ENCODE measurements around the gene NAA20.

The NAA20 gene

GRCh38 chr20:19974630-19975435 is 42.3 kb upstream of the NAA20 start:
- no peaks in the 10 kb centered on the region for H3K9me3 ChIP-seq (ENCODE audit: control insufficient read depth in 2 of 2, low read length in 2 of 2)
- H3K27me3 ChIP-seq (ENCODE audit: control insufficient read depth in 2 of 2, insufficient read depth in 2 of 2, low read length in 2 of 2): no peaks in the 10 kb centered on the region
- peak overlapping the region; percentile 76 to 80 for H3K27ac ChIP-seq (ENCODE audit: low read depth in 2 of 2, low read length in 2 of 2)
- peaks cover 8 to 18% of the 10 kb centered on the region in 2 donors for H3K4me1 ChIP-seq (ENCODE audit: control insufficient read depth in 2 of 2, insufficient read depth in 2 of 2, low read length in 2 of 2)
- peak overlapping the region; percentile 57 to 60 for H3K4me3 ChIP-seq (ENCODE audit: low read length in 2 of 2)
- H3K9ac ChIP-seq (ENCODE audit: low read depth in 1 of 2, low read length in 2 of 2): peak overlapping the region in 1 of 2 donors; percentile 53
- peaks cover 29 to 47% of the 10 kb centered on the region in 2 donors for H3K36me3 ChIP-seq (ENCODE audit: control insufficient read depth in 2 of 2, insufficient read depth in 2 of 2, low read length in 2 of 2)

- no peaks in the 10 kb centered on the region for H3K9me3 ChIP-seq (ENCODE audit: control insufficient read depth in 2 of 2, low read length in 2 of 2)
- peak overlapping the region; percentile 76 to 80 for H3K27ac ChIP-seq (ENCODE audit: low read depth in 2 of 2, low read length in 2 of 2)
- H3K4me3 ChIP-seq (ENCODE audit: low read length in 2 of 2): peak overlapping the region; percentile 57 to 60
- no peaks in the 10 kb centered on the region for H3K27me3 ChIP-seq (ENCODE audit: control insufficient read depth in 2 of 2, insufficient read depth in 2 of 2, low read length in 2 of 2)
- H3K9ac ChIP-seq (ENCODE audit: low read depth in 1 of 2, low read length in 2 of 2): peak overlapping the region in 1 of 2 donors; percentile 53
- peaks cover 8 to 18% of the 10 kb centered on the region in 2 donors for H3K4me1 ChIP-seq (ENCODE audit: control insufficient read depth in 2 of 2, insufficient read depth in 2 of 2, low read length in 2 of 2)
- peaks cover 24 to 43% of the 10 kb centered on the region in 2 donors for H3K36me3 ChIP-seq (ENCODE audit: control insufficient read depth in 2 of 2, insufficient read depth in 2 of 2, low read length in 2 of 2)
Observed at GRCh38 chr20:19975436-19975799, 41.7 kb upstream of the NAA20 start.

- Histone ChIP-seq H3K27me3 (ENCODE audit: control insufficient read depth in 2 of 2, insufficient read depth in 2 of 2, low read length in 2 of 2) (no peaks in the 10 kb centered on the region), H3K9ac (ENCODE audit: low read depth in 1 of 2, low read length in 2 of 2) (peak overlapping the region; percentile 5 to 53), H3K4me3 (ENCODE audit: low read length in 2 of 2) (peak overlapping the region; percentile 57 to 60), H3K4me1 (ENCODE audit: control insufficient read depth in 2 of 2, insufficient read depth in 2 of 2, low read length in 2 of 2) (peaks cover 8 to 18% of the 10 kb centered on the region in 2 donors), H3K27ac (ENCODE audit: low read depth in 2 of 2, low read length in 2 of 2) (peak overlapping the region; percentile 70 to 76), H3K36me3 (ENCODE audit: control insufficient read depth in 2 of 2, insufficient read depth in 2 of 2, low read length in 2 of 2) (peaks cover 26 to 43% of the 10 kb centered on the region in 2 donors), H3K9me3 (ENCODE audit: control insufficient read depth in 2 of 2, low read length in 2 of 2) (no peaks in the 10 kb centered on the region)
Observed at GRCh38 chr20:19975901-19976300, 41.3 kb upstream of the NAA20 start.

- H3K4me3 ChIP-seq (ENCODE audit: low read length in 2 of 2): peak overlapping the region; percentile 43 to 60
- H3K4me1 ChIP-seq (ENCODE audit: control insufficient read depth in 2 of 2, insufficient read depth in 2 of 2, low read length in 2 of 2): peaks cover 8 to 18% of the 10 kb centered on the region in 2 donors
- H3K9ac ChIP-seq (ENCODE audit: low read depth in 1 of 2, low read length in 2 of 2): peak overlapping the region; percentile 32 to 53
- peak overlapping the region; percentile 70 to 76 for H3K27ac ChIP-seq (ENCODE audit: low read depth in 2 of 2, low read length in 2 of 2)
- no peaks in the 10 kb centered on the region for H3K9me3 ChIP-seq (ENCODE audit: control insufficient read depth in 2 of 2, low read length in 2 of 2)
- no peaks in the 10 kb centered on the region for H3K27me3 ChIP-seq (ENCODE audit: control insufficient read depth in 2 of 2, insufficient read depth in 2 of 2, low read length in 2 of 2)
- H3K36me3 ChIP-seq (ENCODE audit: control insufficient read depth in 2 of 2, insufficient read depth in 2 of 2, low read length in 2 of 2): peaks cover 23 to 42% of the 10 kb centered on the region in 2 donors
Observed at GRCh38 chr20:19976595-19977372, 40.4 kb upstream of the NAA20 start.

- peak overlapping the region in 1 of 2 donors; percentile 53 for H3K9ac ChIP-seq (ENCODE audit: low read depth in 1 of 2, low read length in 2 of 2)
- peaks cover 8 to 18% of the 10 kb centered on the region in 2 donors for H3K4me1 ChIP-seq (ENCODE audit: control insufficient read depth in 2 of 2, insufficient read depth in 2 of 2, low read length in 2 of 2)
- H3K27ac ChIP-seq (ENCODE audit: low read depth in 2 of 2, low read length in 2 of 2): peak overlapping the region; percentile 70 to 76
- H3K36me3 ChIP-seq (ENCODE audit: control insufficient read depth in 2 of 2, insufficient read depth in 2 of 2, low read length in 2 of 2): peaks cover 18 to 41% of the 10 kb centered on the region in 2 donors
- H3K4me3 ChIP-seq (ENCODE audit: low read length in 2 of 2): peak overlapping the region; percentile 4 to 12
- H3K27me3 ChIP-seq (ENCODE audit: control insufficient read depth in 2 of 2, insufficient read depth in 2 of 2, low read length in 2 of 2): no peaks in the 10 kb centered on the region
- no peaks in the 10 kb centered on the region for H3K9me3 ChIP-seq (ENCODE audit: control insufficient read depth in 2 of 2, low read length in 2 of 2)
Observed at GRCh38 chr20:19977373-19977770, 39.8 kb upstream of the NAA20 start.

GRCh38 chr20:19978511-19979210 is 38.5 kb upstream of the NAA20 start:
- H3K27ac ChIP-seq (ENCODE audit: low read depth in 2 of 2, low read length in 2 of 2): peak overlapping the region in 1 of 2 donors; percentile 3
- peaks cover 8 to 18% of the 10 kb centered on the region in 2 donors for H3K4me1 ChIP-seq (ENCODE audit: control insufficient read depth in 2 of 2, insufficient read depth in 2 of 2, low read length in 2 of 2)
- H3K9me3 ChIP-seq (ENCODE audit: control insufficient read depth in 2 of 2, low read length in 2 of 2): no peaks in the 10 kb centered on the region
- no peak overlapping the region for H3K4me3 ChIP-seq (ENCODE audit: low read length in 2 of 2)
- H3K36me3 ChIP-seq (ENCODE audit: control insufficient read depth in 2 of 2, insufficient read depth in 2 of 2, low read length in 2 of 2): peaks cover 16 to 37% of the 10 kb centered on the region in 2 donors
- H3K9ac ChIP-seq (ENCODE audit: low read depth in 1 of 2, low read length in 2 of 2): no peak overlapping the region
- no peaks in the 10 kb centered on the region for H3K27me3 ChIP-seq (ENCODE audit: control insufficient read depth in 2 of 2, insufficient read depth in 2 of 2, low read length in 2 of 2)

GRCh38 chr20:19981031-19981451 is 36.1 kb upstream of the NAA20 start:
- no peaks in the 10 kb centered on the region for H3K9me3 ChIP-seq (ENCODE audit: control insufficient read depth in 2 of 2, low read length in 2 of 2)
- no peak overlapping the region for H3K27ac ChIP-seq (ENCODE audit: low read depth in 2 of 2, low read length in 2 of 2)
- H3K36me3 ChIP-seq (ENCODE audit: control insufficient read depth in 2 of 2, insufficient read depth in 2 of 2, low read length in 2 of 2): peaks cover 11 to 25% of the 10 kb centered on the region in 2 donors
- no peaks in the 10 kb centered on the region for H3K27me3 ChIP-seq (ENCODE audit: control insufficient read depth in 2 of 2, insufficient read depth in 2 of 2, low read length in 2 of 2)
- H3K4me1 ChIP-seq (ENCODE audit: control insufficient read depth in 2 of 2, insufficient read depth in 2 of 2, low read length in 2 of 2): peaks cover 3 to 9% of the 10 kb centered on the region in 2 donors
- H3K9ac ChIP-seq (ENCODE audit: low read depth in 1 of 2, low read length in 2 of 2): no peak overlapping the region
- H3K4me3 ChIP-seq (ENCODE audit: low read length in 2 of 2): no peak overlapping the region

GRCh38 chr20:19986419-19986818 is 30.7 kb upstream of the NAA20 start:
- H3K27me3 ChIP-seq (ENCODE audit: control insufficient read depth in 2 of 2, insufficient read depth in 2 of 2, low read length in 2 of 2): no peaks in the 10 kb centered on the region
- no peaks in the 10 kb centered on the region for H3K9me3 ChIP-seq (ENCODE audit: control insufficient read depth in 2 of 2, low read length in 2 of 2)
- no peak overlapping the region for H3K9ac ChIP-seq (ENCODE audit: low read depth in 1 of 2, low read length in 2 of 2)
- peak overlapping the region in 1 of 2 donors; percentile 38 for H3K27ac ChIP-seq (ENCODE audit: low read depth in 2 of 2, low read length in 2 of 2)
- peaks cover 11 to 15% of the 10 kb centered on the region in 2 donors for H3K36me3 ChIP-seq (ENCODE audit: control insufficient read depth in 2 of 2, insufficient read depth in 2 of 2, low read length in 2 of 2)
- H3K4me3 ChIP-seq (ENCODE audit: low read length in 2 of 2): no peak overlapping the region
- no peaks in the 10 kb centered on the region for H3K4me1 ChIP-seq (ENCODE audit: control insufficient read depth in 2 of 2, insufficient read depth in 2 of 2, low read length in 2 of 2)

GRCh38 chr20:19987046-19987445 is 30.1 kb upstream of the NAA20 start:
- Histone ChIP-seq H3K27ac (ENCODE audit: low read depth in 2 of 2, low read length in 2 of 2) (no peak overlapping the region), H3K4me1 (ENCODE audit: control insufficient read depth in 2 of 2, insufficient read depth in 2 of 2, low read length in 2 of 2) (no peaks in the 10 kb centered on the region), H3K4me3 (ENCODE audit: low read length in 2 of 2) (no peak overlapping the region), H3K9ac (ENCODE audit: low read depth in 1 of 2, low read length in 2 of 2) (no peak overlapping the region), H3K27me3 (ENCODE audit: control insufficient read depth in 2 of 2, insufficient read depth in 2 of 2, low read length in 2 of 2) (no peaks in the 10 kb centered on the region), H3K9me3 (ENCODE audit: control insufficient read depth in 2 of 2, low read length in 2 of 2) (no peaks in the 10 kb centered on the region), H3K36me3 (ENCODE audit: control insufficient read depth in 2 of 2, insufficient read depth in 2 of 2, low read length in 2 of 2) (peaks cover 11 to 15% of the 10 kb centered on the region in 2 donors)

Data from mucosa of rectum (tissue), 2 donors.